Endothelial cell of umbilical vein (primary cell): ENCODE results near the gene SLC44A2. TPM values are rescaled to one million over a fixed set of nuclear protein-coding genes. Genes with fewer than 3 reads are reported as not detected.

Experiments
- BruUV-seq: library from RNA; stranded (reverse); fragments of 400-500 nt; replicated peaks from 2 replicates; lab custom pipeline; 2021; lab: Mats Ljungman, UMichigan
- CTCF ChIA-PET: fragments of 300-600, 350-600 bp; sonication (Branson Sonifier 250); formaldehyde crosslinking; loops from one replicate; lab custom pipeline; 2021; ENCODE audit warnings: antibody characterized with exemption, inconsistent platforms; lab: Charles Lee
- POLR2A ChIA-PET: fragments of 300-600, 350-600 bp; sonication (Branson Sonifier 250); formaldehyde crosslinking; loops from one replicate; lab custom pipeline; 2021; ENCODE audit warnings: antibody characterized with exemption, inconsistent platforms; lab: Charles Lee
- DNase-seq: peaks from one replicate; pipeline ENCODE4 v3.0.0-alpha.2; 2011; ENCODE audit warnings: low read depth, low spot score
- FAIRE-seq: peaks from 2 replicates; lab custom pipeline; 2011; peaks lifted over from hg19 to GRCh38; lab: Jason Lieb, UNC
- H2AFZ ChIP-seq: 2 replicates; pipeline ENCODE4 v1.6.0; 2012; ENCODE audit warnings: low read depth, low read length, control low read depth, inconsistent platforms
- H3K27ac ChIP-seq: 2 replicates; pipeline ENCODE4 v1.5.1; 2011; ENCODE audit warnings: low read depth, mild to moderate bottlenecking, control low read depth, low read length, moderate library complexity; ENCODE audit not compliant: insufficient read depth
- H3K27me3 ChIP-seq, 2 experiments: 2 replicates each; pipeline versions ENCODE4 v1.6.0 to v1.6.1; 2011; ENCODE audit warnings: low read length in 2 of 2, mixed read lengths in 1 of 2; ENCODE audit not compliant: control insufficient read depth in 2 of 2, insufficient read depth in 2 of 2
- H3K36me3 ChIP-seq, 2 experiments: 2 replicates in 1 of 2; 3 replicates in 1 of 2; pipeline ENCODE4 v1.5.1; 2011; ENCODE audit warnings: low read length in 2 of 2, mild to moderate bottlenecking in 1 of 2, moderate library complexity in 1 of 2; ENCODE audit not compliant: control insufficient read depth in 2 of 2, insufficient read depth in 2 of 2; ENCODE audit errors: extremely low read depth in 1 of 2
- H3K4me1 ChIP-seq: 3 replicates; pipeline ENCODE4 v1.5.1; 2011; ENCODE audit warnings: mild to moderate bottlenecking, low read length; ENCODE audit not compliant: control insufficient read depth, insufficient read depth; ENCODE audit errors: extremely low read depth
- H3K4me2 ChIP-seq: 2 replicates; pipeline ENCODE4 v1.6.1; 2011; ENCODE audit warnings: low read length, control low read depth, mixed read lengths; ENCODE audit not compliant: insufficient read depth
- H3K4me3 ChIP-seq, 3 experiments: fragments of 200-600 bp in 1 of 3; sonication (generic), shearing (Covaris generic) in 1 of 3; replicated peaks in 1 of 3; 2 replicates each; pipeline ENCODE4 v1.5.1; 2011 to 2016; ENCODE audit warnings: control low read depth in 3 of 3, low read length in 3 of 3, mild to moderate bottlenecking in 2 of 3, inconsistent platforms in 1 of 3, low read depth in 1 of 3, moderate library complexity in 1 of 3; ENCODE audit not compliant: insufficient read depth in 1 of 3
- H3K79me2 ChIP-seq: 2 replicates; pipeline ENCODE4 v1.6.0; 2012; ENCODE audit warnings: low read length, inconsistent platforms; ENCODE audit not compliant: control insufficient read depth, insufficient read depth
- H3K9ac ChIP-seq: replicated peaks from 2 replicates; pipeline ENCODE3; 2011; ENCODE audit warnings: low read length, control low read depth; ENCODE audit not compliant: insufficient read depth; ENCODE audit errors: extremely low read depth
- H3K9me1 ChIP-seq: replicated peaks from 3 replicates; pipeline ENCODE4 v1.6.0; 2011; ENCODE audit warnings: mild to moderate bottlenecking, low read length; ENCODE audit not compliant: control insufficient read depth, insufficient read depth; ENCODE audit errors: extremely low read depth
- H3K9me3 ChIP-seq: replicated peaks from 2 replicates; pipeline ENCODE4 v1.5.1; 2012; ENCODE audit warnings: low read length, inconsistent platforms; ENCODE audit not compliant: control insufficient read depth, insufficient read depth
- H4K20me1 ChIP-seq: replicated peaks from 2 replicates; pipeline ENCODE3; 2011; ENCODE audit warnings: mild to moderate bottlenecking, low read length; ENCODE audit not compliant: control insufficient read depth, insufficient read depth; ENCODE audit errors: extremely low read depth
- EZH2 ChIP-seq: IDR thresholded peaks from 2 replicates; pipeline ENCODE4 v1.6.1; 2012; ENCODE audit warnings: borderline replicate concordance, low read depth, mild to moderate bottlenecking, moderate library complexity, low read length, inconsistent platforms; ENCODE audit not compliant: severe bottlenecking
- FOS ChIP-seq: IDR thresholded peaks from 2 replicates; pipeline ENCODE4 v1.6.1; 2011; ENCODE audit warnings: mild to moderate bottlenecking, low read length, moderate library complexity, borderline replicate concordance; ENCODE audit not compliant: insufficient read depth
- GATA2 ChIP-seq: IDR thresholded peaks from 2 replicates; pipeline ENCODE4 v1.7.0; 2011; ENCODE audit warnings: low read depth, mild to moderate bottlenecking, moderate library complexity, mixed read lengths, low read length; ENCODE audit not compliant: insufficient read length, insufficient read depth
- JUN ChIP-seq: IDR thresholded peaks from 2 replicates; pipeline ENCODE4 v1.6.1; 2011; ENCODE audit warnings: borderline replicate concordance, low read depth; ENCODE audit not compliant: insufficient read length, insufficient read depth
- MYC ChIP-seq: IDR thresholded peaks from one replicate; pipeline ENCODE4 v1.6.1; 2011; ENCODE audit warnings: mild to moderate bottlenecking, low read depth, low read length
- POLR2A ChIP-seq: IDR thresholded peaks from 2 replicates; pipeline ENCODE4 v1.6.1; 2012; ENCODE audit warnings: low read depth, mild to moderate bottlenecking, control low read depth, low read length
- POLR2AphosphoS5 ChIP-seq: IDR thresholded peaks from 2 replicates; pipeline ENCODE4 v1.6.1; 2012; ENCODE audit warnings: low read depth, mild to moderate bottlenecking, control low read depth, low read length, moderate library complexity; ENCODE audit not compliant: insufficient read depth
- dilution Hi-C: fragments of 300-500 bp; cut with MboI; formaldehyde crosslinking; loops from one replicate; pipeline ENCODE4 v1.15.0; 2019; ENCODE audit warnings: low sequenced_read_pairs; ENCODE audit not compliant: extremely low pct_ligation_motif_present
- intact Hi-C: fragments of 100-400 bp; cut with micrococcal nuclease; formaldehyde crosslinking; loops from one replicate; pipeline ENCODE4 v1.10.0; 2022
- polyA plus RNA-seq, 4 experiments: library from polyadenylated mRNA; depleted of rRNA in 3 of 4; stranded (reverse) in 3 of 4; unstranded in 1 of 4; fragments of >200 nt; gene quantifications; 2 replicates each; pipeline versions ENCODE4 v1.2.1 to v1.2.3, GENCODE V29; 2011 to 2012; ENCODE audit warnings: missing spikeins in 1 of 4
- total RNA-seq: library from RNA; stranded (reverse); gene quantifications from 2 replicates; pipeline ENCODE4 v1.2.3, GENCODE V29; 2021
- TF ChIP-seq, protein P1 (sequence below): IDR thresholded peaks from 2 replicates; pipeline ENCODE4 v1.6.1; 2011; ENCODE audit not compliant: insufficient read depth, insufficient read length

The SLC44A2 gene
- total and polyA plus RNA-seq, 2 donors (not counting 3 experiments of a cell fraction or from before 2014, with no cell fraction given): 97.7 to 130 TPM

DNA sequence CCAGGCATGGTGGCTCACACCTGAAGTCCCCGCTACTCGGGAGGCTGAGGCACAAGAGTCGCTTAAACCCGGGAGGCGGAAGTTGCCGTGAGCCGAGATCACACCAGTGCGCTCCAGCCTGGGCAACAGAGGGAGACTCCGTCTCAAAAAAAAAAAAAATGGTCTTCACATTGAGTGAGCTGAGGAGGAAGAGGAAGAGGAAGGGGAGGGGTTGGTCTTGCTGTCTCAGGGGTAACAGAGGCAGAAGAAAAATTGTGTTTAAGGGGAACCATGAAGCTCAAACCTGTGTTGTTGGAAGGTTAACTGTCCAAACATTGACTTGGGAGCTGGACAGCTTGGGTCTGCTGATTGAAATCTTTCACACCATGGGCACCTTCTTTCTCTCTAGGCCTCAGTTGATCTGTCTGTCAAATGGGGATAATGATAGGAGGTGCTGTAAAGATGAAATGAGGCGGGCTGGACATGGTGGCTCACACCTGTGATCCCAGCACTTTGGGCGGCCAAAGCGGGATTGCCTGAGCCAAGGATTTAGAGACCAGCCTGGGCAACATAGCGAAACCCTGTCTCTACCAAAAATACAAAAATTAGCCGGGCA, 9.8 kb upstream of the SLC44A2 start:
- POLR2A ChIA-PET: no interaction called here
- H3K79me2 ChIP-seq: no peaks in the 10 kb centered on the region
- dilution Hi-C loops: no loop called here
- H2AFZ ChIP-seq: no peak overlapping the region
- H3K9ac ChIP-seq: no peak overlapping the region
- no peak for FAIRE-seq
- no TSS peak for BruUV-seq
- no peak for DNase-seq
- no peak overlapping the region for H3K4me3 ChIP-seq
- H3K9me3 ChIP-seq: no peaks in the 10 kb centered on the region
- no peak overlapping the region for H3K27ac ChIP-seq
- CTCF ChIA-PET: interaction anchor here (1.6 kb wide), 1 partner anchor 13 kb away, joined by 3 read pairs; no protein-coding TSS in a partner anchor
- no peaks in the 10 kb centered on the region for H3K27me3 ChIP-seq
- no peaks in the 10 kb centered on the region for H3K4me1 ChIP-seq
- TF ChIP-seq, protein P1, sequence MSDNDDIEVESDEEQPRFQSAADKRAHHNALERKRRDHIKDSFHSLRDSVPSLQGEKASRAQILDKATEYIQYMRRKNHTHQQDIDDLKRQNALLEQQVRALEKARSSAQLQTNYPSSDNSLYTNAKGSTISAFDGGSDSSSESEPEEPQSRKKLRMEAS: no peak
- no peak overlapping the region for H3K4me2 ChIP-seq
- no peaks in the 10 kb centered on the region for H3K9me1 ChIP-seq
- no peaks in the 10 kb centered on the region for H3K36me3 ChIP-seq
- H4K20me1 ChIP-seq: no peaks in the 10 kb centered on the region
- intact Hi-C loops: no loop called here

DNA sequence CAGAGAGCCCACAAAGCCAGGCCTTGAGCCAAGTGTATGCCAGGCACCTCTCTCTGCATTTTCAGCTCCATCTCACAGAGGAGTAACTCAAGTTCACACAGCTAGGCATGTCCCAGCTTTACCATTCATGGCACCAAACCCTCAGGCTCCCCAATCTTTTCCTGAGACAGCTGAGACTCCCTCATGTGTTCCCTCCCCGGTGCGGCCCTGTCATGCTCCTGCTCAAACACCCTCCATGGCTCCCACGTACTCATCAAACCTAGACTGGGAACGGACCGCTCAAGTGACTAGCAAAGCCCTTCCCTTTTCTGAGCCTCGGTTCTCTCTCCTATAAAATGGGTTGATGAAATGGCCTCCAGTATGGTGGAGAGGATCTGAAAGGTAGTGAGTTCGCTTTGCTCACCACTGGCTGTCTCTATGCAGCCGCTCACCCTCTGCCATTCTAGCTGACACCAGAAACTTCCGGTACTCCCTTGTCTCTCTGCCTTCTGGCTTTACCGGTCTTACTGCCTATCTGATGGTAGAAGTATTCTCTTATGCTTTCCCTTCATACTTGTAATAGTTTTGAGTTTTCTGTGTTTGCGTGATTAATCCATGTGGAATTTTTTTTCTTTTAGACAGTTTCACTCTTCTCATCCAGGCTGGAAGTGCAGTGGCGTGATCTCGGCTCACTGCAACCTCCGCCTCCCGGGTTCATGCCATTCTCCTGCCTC, 7.8 kb upstream of the SLC44A2 start:
- Histone ChIP-seq H3K4me2 (no peak overlapping the region), H3K36me3 (no peaks in the 10 kb centered on the region), H3K4me1 (no peaks in the 10 kb centered on the region), H3K27ac (no peak overlapping the region), H3K79me2 (no peaks in the 10 kb centered on the region), H2AFZ (no peak overlapping the region), H3K9ac (no peak overlapping the region), H3K4me3 (no peak overlapping the region), H3K27me3 (no peaks in the 10 kb centered on the region), H3K9me3 (no peaks in the 10 kb centered on the region), H4K20me1 (no peaks in the 10 kb centered on the region), H3K9me1 (no peaks in the 10 kb centered on the region)
- DNase-seq: no peak
- TF ChIP-seq GATA2: no peak
- TF ChIP-seq FOS: no peak
- TF ChIP-seq, protein P1: no peak
- TF ChIP-seq JUN: no peak
- no peak for TF ChIP-seq POLR2AphosphoS5
- no peak for TF ChIP-seq POLR2A
- no peak for TF ChIP-seq EZH2
- no peak for TF ChIP-seq MYC
- dilution Hi-C loops: no loop called here
- intact Hi-C loops: no loop called here
- BruUV-seq: no TSS peak
- CTCF ChIA-PET: interaction anchor here (0.8 to 3.3 kb wide), 5 partner anchors 12 to 82 kb away, joined by 3 to 15 read pairs (median 5); no protein-coding TSS in a partner anchor
- FAIRE-seq: no peak
- POLR2A ChIA-PET: no interaction called here
